HepG2 (cell line): Measurements from ENCODE around the gene UQCRC2. TPM values are rescaled to one million over a fixed set of nuclear protein-coding genes. Genes with fewer than 3 reads are reported as not detected.

ENCODE experiments used
- FOXJ3 ChIP-seq: sonication (generic); formaldehyde crosslinking; IDR thresholded peaks from 2 replicates; pipeline ENCODE4 v1.4.0; 2020; ENCODE audit warnings: missing genetic modification reagents, mild to moderate bottlenecking, borderline replicate concordance
- GATAD2A ChIP-seq: IDR thresholded peaks from 2 replicates; pipeline ENCODE4 v1.6.1; 2016
- HMG20B ChIP-seq: conservative IDR thresholded peaks from 2 replicates; pipeline ENCODE4 v1.6.1; 2016; ENCODE audit warnings: missing genetic modification reagents, missing compliant biosample characterization
- HNRNPUL1 ChIP-seq: fragments of 200-400 bp; formaldehyde crosslinking; IDR thresholded peaks from 2 replicates; pipeline ENCODE4 v1.6.1; 2017; ENCODE audit warnings: low read depth, mild to moderate bottlenecking, low read length, moderate library complexity
- HOXA3 ChIP-seq: sonication (generic); formaldehyde crosslinking; IDR thresholded peaks from 2 replicates; pipeline ENCODE4 v1.5.0; 2020; ENCODE audit warnings: missing genetic modification reagents
- KDM6A ChIP-seq: IDR thresholded peaks from 2 replicates; pipeline ENCODE4 v1.6.1; 2016; ENCODE audit warnings: low read depth
- NCOA2 ChIP-seq: sonication (generic); formaldehyde crosslinking; IDR thresholded peaks from 2 replicates; pipeline ENCODE4 v1.8.0; 2022; ENCODE audit warnings: inconsistent platforms
- SIX1 ChIP-seq: sonication (generic); formaldehyde crosslinking; IDR thresholded peaks from 2 replicates; pipeline ENCODE4 v1.4.0; 2020; ENCODE audit warnings: missing genetic modification reagents, borderline replicate concordance
- SKI ChIP-seq: fragments of 450-650 bp; IDR thresholded peaks from one replicate; pipeline ENCODE4 v1.6.1; 2018; ENCODE audit warnings: mild to moderate bottlenecking; ENCODE audit not compliant: partially characterized antibody
- ZNF317 ChIP-seq: sonication (generic); formaldehyde crosslinking; IDR thresholded peaks from 2 replicates; pipeline ENCODE4 v1.5.0; 2020; ENCODE audit warnings: mild to moderate bottlenecking, missing genetic modification reagents
- ZNF550 ChIP-seq: sonication (generic); formaldehyde crosslinking; IDR thresholded peaks from 2 replicates; pipeline ENCODE4 v1.4.0; 2020; ENCODE audit warnings: mild to moderate bottlenecking, missing genetic modification reagents, borderline replicate concordance
- ZNF839 ChIP-seq: sonication (generic); formaldehyde crosslinking; IDR thresholded peaks from 2 replicates; pipeline ENCODE4 v1.4.0; 2020; ENCODE audit warnings: missing genetic modification reagents, mild to moderate bottlenecking, borderline replicate concordance
- polyA plus RNA-seq, 8 experiments: library from polyadenylated mRNA; depleted of rRNA in 3 of 8; stranded (reverse) in 7 of 8; unstranded in 1 of 8; fragments of >200 nt; fragmentation: Illumina TruSeq in 4 of 8; extraction: Trizol in 4 of 8; gene quantifications; 2 replicates each; pipeline versions ENCODE4 v1.2.1 to v1.2.3, GENCODE V29; 2011 to 2016; ENCODE audit warnings: low read depth in 4 of 8, missing spikeins in 1 of 8, mixed read lengths in 1 of 8; ENCODE audit not compliant: insufficient read depth in 1 of 8
- total RNA-seq, 5 experiments: library from RNA; depleted of rRNA; stranded (reverse); fragments of >200 nt; fragmentation: Illumina TruSeq; extraction: Trizol; gene quantifications; 2 replicates each; pipeline ENCODE4 v1.2.3, GENCODE V29; 2016; ENCODE audit warnings: low read depth in 1 of 5
- TF ChIP-seq, protein P1 (sequence below): sonication (generic); formaldehyde crosslinking; IDR thresholded peaks from 2 replicates; pipeline ENCODE4 v1.4.0; 2020; ENCODE audit warnings: mild to moderate bottlenecking, missing genetic modification reagents
- TF ChIP-seq, protein P2 (sequence below): sonication (generic); formaldehyde crosslinking; IDR thresholded peaks from 2 replicates; pipeline ENCODE4 v1.5.0; 2020; ENCODE audit warnings: mild to moderate bottlenecking, missing genetic modification reagents, borderline replicate concordance
- TF ChIP-seq, protein P3 (sequence below): IDR thresholded peaks from 2 replicates; pipeline ENCODE4 v1.6.1; 2016; ENCODE audit warnings: low read depth, missing genetic modification reagents, missing compliant biosample characterization
- TF ChIP-seq, protein P4 (sequence below): sonication (generic); formaldehyde crosslinking; IDR thresholded peaks from 2 replicates; pipeline ENCODE4 v1.4.0; 2020; ENCODE audit warnings: missing genetic modification reagents

UQCRC2 gene
- total and polyA plus RNA-seq, 2 of the 13 experiments (the other 11 are each of a cell fraction or from before 2014, with no cell fraction given) = 442 to 536 TPM

DNA sequence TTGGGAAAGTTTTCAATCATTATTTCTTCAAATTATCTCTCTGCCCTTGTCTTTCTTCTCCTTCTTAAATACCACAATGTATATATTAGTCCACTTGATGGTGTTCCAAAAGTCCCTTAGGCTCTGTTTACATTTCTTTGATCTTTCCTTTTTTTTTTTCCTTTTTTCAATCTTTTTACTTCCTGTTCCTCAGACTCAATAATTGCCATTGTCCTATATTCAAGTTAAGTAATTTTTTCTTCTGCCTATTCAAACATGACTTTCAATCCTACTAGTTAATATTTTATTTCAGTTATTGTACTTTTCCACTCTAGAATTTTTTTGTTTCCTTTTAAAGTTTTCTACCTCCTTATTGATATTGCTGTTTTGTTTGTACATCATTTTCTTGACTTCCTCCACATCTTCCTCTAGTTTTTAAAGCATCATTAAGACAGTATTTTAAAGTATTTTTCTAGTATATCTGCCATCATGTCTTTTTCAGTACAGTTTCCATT, 15.8 kb upstream of the UQCRC2 start (continued):
- TF ChIP-seq, protein P1, sequence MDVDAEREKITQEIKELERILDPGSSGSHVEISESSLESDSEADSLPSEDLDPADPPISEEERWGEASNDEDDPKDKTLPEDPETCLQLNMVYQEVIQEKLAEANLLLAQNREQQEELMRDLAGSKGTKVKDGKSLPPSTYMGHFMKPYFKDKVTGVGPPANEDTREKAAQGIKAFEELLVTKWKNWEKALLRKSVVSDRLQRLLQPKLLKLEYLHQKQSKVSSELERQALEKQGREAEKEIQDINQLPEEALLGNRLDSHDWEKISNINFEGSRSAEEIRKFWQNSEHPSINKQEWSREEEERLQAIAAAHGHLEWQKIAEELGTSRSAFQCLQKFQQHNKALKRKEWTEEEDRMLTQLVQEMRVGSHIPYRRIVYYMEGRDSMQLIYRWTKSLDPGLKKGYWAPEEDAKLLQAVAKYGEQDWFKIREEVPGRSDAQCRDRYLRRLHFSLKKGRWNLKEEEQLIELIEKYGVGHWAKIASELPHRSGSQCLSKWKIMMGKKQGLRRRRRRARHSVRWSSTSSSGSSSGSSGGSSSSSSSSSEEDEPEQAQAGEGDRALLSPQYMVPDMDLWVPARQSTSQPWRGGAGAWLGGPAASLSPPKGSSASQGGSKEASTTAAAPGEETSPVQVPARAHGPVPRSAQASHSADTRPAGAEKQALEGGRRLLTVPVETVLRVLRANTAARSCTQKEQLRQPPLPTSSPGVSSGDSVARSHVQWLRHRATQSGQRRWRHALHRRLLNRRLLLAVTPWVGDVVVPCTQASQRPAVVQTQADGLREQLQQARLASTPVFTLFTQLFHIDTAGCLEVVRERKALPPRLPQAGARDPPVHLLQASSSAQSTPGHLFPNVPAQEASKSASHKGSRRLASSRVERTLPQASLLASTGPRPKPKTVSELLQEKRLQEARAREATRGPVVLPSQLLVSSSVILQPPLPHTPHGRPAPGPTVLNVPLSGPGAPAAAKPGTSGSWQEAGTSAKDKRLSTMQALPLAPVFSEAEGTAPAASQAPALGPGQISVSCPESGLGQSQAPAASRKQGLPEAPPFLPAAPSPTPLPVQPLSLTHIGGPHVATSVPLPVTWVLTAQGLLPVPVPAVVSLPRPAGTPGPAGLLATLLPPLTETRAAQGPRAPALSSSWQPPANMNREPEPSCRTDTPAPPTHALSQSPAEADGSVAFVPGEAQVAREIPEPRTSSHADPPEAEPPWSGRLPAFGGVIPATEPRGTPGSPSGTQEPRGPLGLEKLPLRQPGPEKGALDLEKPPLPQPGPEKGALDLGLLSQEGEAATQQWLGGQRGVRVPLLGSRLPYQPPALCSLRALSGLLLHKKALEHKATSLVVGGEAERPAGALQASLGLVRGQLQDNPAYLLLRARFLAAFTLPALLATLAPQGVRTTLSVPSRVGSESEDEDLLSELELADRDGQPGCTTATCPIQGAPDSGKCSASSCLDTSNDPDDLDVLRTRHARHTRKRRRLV (CRISPR knock-in tag) = no peak
- TF ChIP-seq HMG20B (CRISPR knock-in tag) = peak; percentile 15; the same call in 1 of the 2 replicates
- peak; percentile 73 for TF ChIP-seq KDM6A
- TF ChIP-seq HNRNPUL1 = peak; percentile 87
- no peak for TF ChIP-seq ZNF550 (CRISPR knock-in tag)
- peak; percentile 73; the same call in 1 of the 2 replicates for TF ChIP-seq SIX1 (CRISPR knock-in tag)
- TF ChIP-seq, protein P2, sequence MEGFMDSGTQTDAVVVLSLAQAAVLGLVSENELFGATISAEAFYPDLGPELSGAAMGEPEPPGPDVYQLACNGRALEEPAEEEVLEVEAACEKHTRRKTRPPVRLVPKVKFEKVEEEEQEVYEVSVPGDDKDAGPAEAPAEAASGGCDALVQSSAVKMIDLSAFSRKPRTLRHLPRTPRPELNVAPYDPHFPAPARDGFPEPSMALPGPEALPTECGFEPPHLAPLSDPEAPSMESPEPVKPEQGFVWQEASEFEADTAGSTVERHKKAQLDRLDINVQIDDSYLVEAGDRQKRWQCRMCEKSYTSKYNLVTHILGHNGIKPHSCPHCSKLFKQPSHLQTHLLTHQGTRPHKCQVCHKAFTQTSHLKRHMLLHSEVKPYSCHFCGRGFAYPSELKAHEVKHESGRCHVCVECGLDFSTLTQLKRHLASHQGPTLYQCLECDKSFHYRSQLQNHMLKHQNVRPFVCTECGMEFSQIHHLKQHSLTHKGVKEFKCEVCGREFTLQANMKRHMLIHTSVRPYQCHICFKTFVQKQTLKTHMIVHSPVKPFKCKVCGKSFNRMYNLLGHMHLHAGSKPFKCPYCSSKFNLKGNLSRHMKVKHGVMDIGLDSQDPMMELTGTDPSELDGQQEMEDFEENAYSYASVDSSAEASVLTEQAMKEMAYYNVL (CRISPR knock-in tag) = peak; percentile 80; the same call in 1 of the 2 replicates
- TF ChIP-seq, protein P3, sequence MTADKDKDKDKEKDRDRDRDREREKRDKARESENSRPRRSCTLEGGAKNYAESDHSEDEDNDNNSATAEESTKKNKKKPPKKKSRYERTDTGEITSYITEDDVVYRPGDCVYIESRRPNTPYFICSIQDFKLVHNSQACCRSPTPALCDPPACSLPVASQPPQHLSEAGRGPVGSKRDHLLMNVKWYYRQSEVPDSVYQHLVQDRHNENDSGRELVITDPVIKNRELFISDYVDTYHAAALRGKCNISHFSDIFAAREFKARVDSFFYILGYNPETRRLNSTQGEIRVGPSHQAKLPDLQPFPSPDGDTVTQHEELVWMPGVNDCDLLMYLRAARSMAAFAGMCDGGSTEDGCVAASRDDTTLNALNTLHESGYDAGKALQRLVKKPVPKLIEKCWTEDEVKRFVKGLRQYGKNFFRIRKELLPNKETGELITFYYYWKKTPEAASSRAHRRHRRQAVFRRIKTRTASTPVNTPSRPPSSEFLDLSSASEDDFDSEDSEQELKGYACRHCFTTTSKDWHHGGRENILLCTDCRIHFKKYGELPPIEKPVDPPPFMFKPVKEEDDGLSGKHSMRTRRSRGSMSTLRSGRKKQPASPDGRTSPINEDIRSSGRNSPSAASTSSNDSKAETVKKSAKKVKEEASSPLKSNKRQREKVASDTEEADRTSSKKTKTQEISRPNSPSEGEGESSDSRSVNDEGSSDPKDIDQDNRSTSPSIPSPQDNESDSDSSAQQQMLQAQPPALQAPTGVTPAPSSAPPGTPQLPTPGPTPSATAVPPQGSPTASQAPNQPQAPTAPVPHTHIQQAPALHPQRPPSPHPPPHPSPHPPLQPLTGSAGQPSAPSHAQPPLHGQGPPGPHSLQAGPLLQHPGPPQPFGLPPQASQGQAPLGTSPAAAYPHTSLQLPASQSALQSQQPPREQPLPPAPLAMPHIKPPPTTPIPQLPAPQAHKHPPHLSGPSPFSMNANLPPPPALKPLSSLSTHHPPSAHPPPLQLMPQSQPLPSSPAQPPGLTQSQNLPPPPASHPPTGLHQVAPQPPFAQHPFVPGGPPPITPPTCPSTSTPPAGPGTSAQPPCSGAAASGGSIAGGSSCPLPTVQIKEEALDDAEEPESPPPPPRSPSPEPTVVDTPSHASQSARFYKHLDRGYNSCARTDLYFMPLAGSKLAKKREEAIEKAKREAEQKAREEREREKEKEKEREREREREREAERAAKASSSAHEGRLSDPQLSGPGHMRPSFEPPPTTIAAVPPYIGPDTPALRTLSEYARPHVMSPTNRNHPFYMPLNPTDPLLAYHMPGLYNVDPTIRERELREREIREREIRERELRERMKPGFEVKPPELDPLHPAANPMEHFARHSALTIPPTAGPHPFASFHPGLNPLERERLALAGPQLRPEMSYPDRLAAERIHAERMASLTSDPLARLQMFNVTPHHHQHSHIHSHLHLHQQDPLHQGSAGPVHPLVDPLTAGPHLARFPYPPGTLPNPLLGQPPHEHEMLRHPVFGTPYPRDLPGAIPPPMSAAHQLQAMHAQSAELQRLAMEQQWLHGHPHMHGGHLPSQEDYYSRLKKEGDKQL = peak; percentile 40; the same call in 1 of the 2 replicates
- no peak for TF ChIP-seq HOXA3 (CRISPR knock-in tag)
- no peak for TF ChIP-seq ZNF839
- no peak for TF ChIP-seq ZNF317 (CRISPR knock-in tag)
- peak; percentile 98 for TF ChIP-seq NCOA2 (CRISPR knock-in tag)
- TF ChIP-seq GATAD2A (CRISPR knock-in tag) = peak; percentile 97
- TF ChIP-seq, protein P4, sequence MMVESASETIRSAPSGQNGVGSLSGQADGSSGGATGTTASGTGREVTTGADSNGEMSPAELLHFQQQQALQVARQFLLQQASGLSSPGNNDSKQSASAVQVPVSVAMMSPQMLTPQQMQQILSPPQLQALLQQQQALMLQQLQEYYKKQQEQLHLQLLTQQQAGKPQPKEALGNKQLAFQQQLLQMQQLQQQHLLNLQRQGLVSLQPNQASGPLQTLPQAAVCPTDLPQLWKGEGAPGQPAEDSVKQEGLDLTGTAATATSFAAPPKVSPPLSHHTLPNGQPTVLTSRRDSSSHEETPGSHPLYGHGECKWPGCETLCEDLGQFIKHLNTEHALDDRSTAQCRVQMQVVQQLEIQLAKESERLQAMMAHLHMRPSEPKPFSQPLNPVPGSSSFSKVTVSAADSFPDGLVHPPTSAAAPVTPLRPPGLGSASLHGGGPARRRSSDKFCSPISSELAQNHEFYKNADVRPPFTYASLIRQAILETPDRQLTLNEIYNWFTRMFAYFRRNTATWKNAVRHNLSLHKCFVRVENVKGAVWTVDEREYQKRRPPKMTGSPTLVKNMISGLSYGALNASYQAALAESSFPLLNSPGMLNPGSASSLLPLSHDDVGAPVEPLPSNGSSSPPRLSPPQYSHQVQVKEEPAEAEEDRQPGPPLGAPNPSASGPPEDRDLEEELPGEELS = peak; percentile 71
- TF ChIP-seq FOXJ3 (CRISPR knock-in tag) = peak; percentile 93; the same call in 1 of the 2 replicates
- TF ChIP-seq SKI = peak; percentile 47
